Stimulated activated CD4-positive, alpha-beta T cell treated with anti-CD3 and anti-CD28 coated beads, Interleukin-2, amount 100 ng/mL, for 4 hours (primary cell): ENCODE results near the gene ADAD2.

Experiments used
- DNase-seq: peaks from one replicate; pipeline ENCODE4 v3.0.0-alpha.2; 2020; ENCODE audit warnings: low read depth

ADAD2 gene

GRCh38 chr16:84223456-84223855 lies 32.5 kb downstream of the ADAD2 start:
- DNase-seq = no peak

GRCh38 chr16:84224554-84224953 lies 33.6 kb downstream of the ADAD2 start:
- no peak for DNase-seq

- no peak for DNase-seq
Measured at GRCh38 chr16:84225126-84225525, 34.2 kb downstream of the ADAD2 start.

GRCh38 chr16:84225571-84225970 lies 34.6 kb downstream of the ADAD2 start:
- no peak for DNase-seq

GRCh38 chr16:84226026-84226425 lies 35.1 kb downstream of the ADAD2 start:
- DNase-seq = no peak

- DNase-seq = no peak
Measured at GRCh38 chr16:84227548-84227947, 36.6 kb downstream of the ADAD2 start.

- no peak for DNase-seq
Measured at GRCh38 chr16:84228256-84228838, 37.4 kb downstream of the ADAD2 start.

GRCh38 chr16:84229471-84229870 lies 38.5 kb downstream of the ADAD2 start:
- DNase-seq = no peak

GRCh38 chr16:84232060-84232459 lies 41.1 kb downstream of the ADAD2 start:
- no peak for DNase-seq

- no peak for DNase-seq
Measured at GRCh38 chr16:84232969-84233368, 42.0 kb downstream of the ADAD2 start.

- no peak for DNase-seq
Measured at GRCh38 chr16:84233748-84234147, 42.8 kb downstream of the ADAD2 start.

- DNase-seq = no peak
Measured at GRCh38 chr16:84234321-84235241, 43.6 kb downstream of the ADAD2 start.

GRCh38 chr16:84236671-84237070 lies 45.7 kb downstream of the ADAD2 start:
- no peak for DNase-seq

- DNase-seq = no peak
Measured at GRCh38 chr16:84237994-84238750, 47.2 kb downstream of the ADAD2 start.

GRCh38 chr16:84239141-84239769 lies 48.3 kb downstream of the ADAD2 start:
- DNase-seq = no peak

- no peak for DNase-seq
Measured at GRCh38 chr16:84239909-84240308, 49.0 kb downstream of the ADAD2 start, which contains the start of gene KCNG4. Gene KCNG4, minus strand, starts transcription at chr16:84240012. Its CDS starts 2,527 bp downstream, at chr16:84237485.

GRCh38 chr16:84240455-84240854 lies 49.5 kb downstream of the ADAD2 start:
- DNase-seq = no peak

- no peak for DNase-seq
Measured at GRCh38 chr16:84241778-84242177, 50.8 kb downstream of the ADAD2 start.

GRCh38 chr16:84242839-84243238 lies 51.9 kb downstream of the ADAD2 start:
- DNase-seq = no peak

GRCh38 chr16:84243732-84244131 lies 52.8 kb downstream of the ADAD2 start:
- DNase-seq = no peak

GRCh38 chr16:84244728-84245127 lies 53.8 kb downstream of the ADAD2 start:
- no peak for DNase-seq
